Measurements from ENCODE around the gene SPRED2. TPM values are rescaled to one million over a fixed set of nuclear protein-coding genes. Genes with fewer than 3 reads are reported as not detected.

SPRED2 gene
- total and polyA plus RNA-seq, 2 of the 8 experiments (the other 6 are each of a cell fraction or from before 2014, with no cell fraction given), result 15.3 to 22.5 TPM

DNA sequence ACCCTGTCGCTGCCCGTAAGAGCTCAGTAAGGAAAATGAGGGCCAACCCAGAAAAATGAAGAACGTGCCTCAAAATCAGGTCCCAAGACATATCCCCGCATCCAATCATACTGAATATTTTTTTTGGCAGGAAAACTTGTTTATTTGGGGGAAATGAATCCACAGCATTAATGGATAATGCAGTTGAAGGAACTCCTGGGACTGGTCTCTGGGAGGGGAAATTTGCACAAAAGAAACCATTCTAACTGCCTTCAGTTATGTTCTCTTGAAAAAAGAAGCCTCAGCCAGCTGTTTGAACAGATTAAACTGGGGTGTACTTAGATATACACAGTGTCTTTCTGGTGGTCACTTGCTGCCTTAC, 61.3 kb downstream of the SPRED2 start:
- Histone ChIP-seq H4K20me1 (replicated peaks in 1 of 2; ENCODE audit: control insufficient read depth in 1 of 2, insufficient read depth in 2 of 2, low read length in 2 of 2) (peaks cover 1 to 7% of the 10 kb centered on the region in 2 experiments), H3K9ac (replicated peaks in 1 of 4; ENCODE audit: extremely low read depth in 1 of 4, low read depth in 3 of 4, low read length in 3 of 4) (no peak overlapping the region), H2AK5ac (ENCODE audit: low read depth, low read length) (no peak overlapping the region), H4K5ac (ENCODE audit: insufficient read length, low read depth, low read length) (no peak overlapping the region), H3K9me3 (ENCODE audit: insufficient read depth in 2 of 2, low read depth in 1 of 2, low read length in 1 of 2) (no peaks in the 10 kb centered on the region), H3K4me1 (replicated peaks in 1 of 4; ENCODE audit: control insufficient read depth in 3 of 4, insufficient read depth in 4 of 4, low read length in 3 of 4) (peaks cover 0 to 6% (median 2%) of the 10 kb centered on the region in 4 experiments; a peak in 4 of 7 replicates), H3K14ac (ENCODE audit: insufficient read length) (no peak overlapping the region), H2AFZ (ENCODE audit: low read length) (no peak overlapping the region), H3K4me3 (ENCODE audit: extremely low read depth in 1 of 4, insufficient read depth in 2 of 4, low read depth in 3 of 4, low read length in 4 of 4) (no peak overlapping the region), H3K27ac (ENCODE audit: low read depth, low read length) (no peak overlapping the region), H2BK12ac (ENCODE audit: low read depth, low read length) (no peak overlapping the region), H3K27me3 (replicated peaks in 1 of 4; ENCODE audit: control insufficient read depth in 3 of 4, extremely low read depth in 1 of 4, insufficient read depth in 3 of 4, low read length in 3 of 4) (no peaks in the 10 kb centered on the region), H3K4me2 (ENCODE audit: insufficient read depth in 1 of 2, low read depth in 2 of 2, low read length in 2 of 2) (no peak overlapping the region), H2BK20ac (ENCODE audit: low read length) (no peak overlapping the region), H2BK5ac (ENCODE audit: low read depth, low read length) (no peak overlapping the region), H3K4ac (replicated peaks; ENCODE audit: insufficient read length, low read depth, low read length) (no peak overlapping the region), H3K18ac (ENCODE audit: extremely low read depth, low read length) (no peak overlapping the region), H2BK120ac (replicated peaks; ENCODE audit: low read depth, low read length) (no peak overlapping the region), H3K56ac (replicated peaks; ENCODE audit: insufficient read length, low read depth, low read length) (no peak overlapping the region), H4K91ac (replicated peaks; ENCODE audit: insufficient read length, low read length) (no peak overlapping the region), H3K36me3 (ENCODE audit: control insufficient read depth in 2 of 4, insufficient read depth in 4 of 4, low read length in 3 of 4) (no peaks in the 10 kb centered on the region), H3K23me2 (ENCODE audit: low read depth, low read length) (no peaks in the 10 kb centered on the region), H3K79me1 (ENCODE audit: low read depth, low read length) (peaks cover 10% of the 10 kb centered on the region), H4K8ac (ENCODE audit: extremely low read depth, insufficient read depth, low read length) (no peak overlapping the region), H3K79me2 (ENCODE audit: control insufficient read depth in 1 of 2, insufficient read depth in 2 of 2, low read length in 2 of 2) (no peaks in the 10 kb centered on the region; a peak in 1 of 4 replicates), H2BK15ac (ENCODE audit: low read length) (no peak overlapping the region), H3K23ac (ENCODE audit: insufficient read length) (no peak overlapping the region)
- DNase-seq (ENCODE audit: low read depth in 1 of 2, low spot score in 2 of 2), result no peak
- TF ChIP-seq POLR2A (IDR thresholded peaks at IDR 0.05; ENCODE audit: control extremely low read depth in 1 of 2, low read depth in 2 of 2, low read length in 2 of 2) (no peak), SP4 (IDR thresholded peaks at IDR 0.05; ENCODE audit: low read length) (no peak), KDM4A (IDR thresholded peaks at IDR 0.05; ENCODE audit: low read depth, low read length, severe bottlenecking) (no peak), NANOG (IDR thresholded peaks at IDR 0.05; ENCODE audit: insufficient read depth, low read depth, low read length, poor library complexity, severe bottlenecking) (no peak)
- TF ChIP-seq, protein P1, sequence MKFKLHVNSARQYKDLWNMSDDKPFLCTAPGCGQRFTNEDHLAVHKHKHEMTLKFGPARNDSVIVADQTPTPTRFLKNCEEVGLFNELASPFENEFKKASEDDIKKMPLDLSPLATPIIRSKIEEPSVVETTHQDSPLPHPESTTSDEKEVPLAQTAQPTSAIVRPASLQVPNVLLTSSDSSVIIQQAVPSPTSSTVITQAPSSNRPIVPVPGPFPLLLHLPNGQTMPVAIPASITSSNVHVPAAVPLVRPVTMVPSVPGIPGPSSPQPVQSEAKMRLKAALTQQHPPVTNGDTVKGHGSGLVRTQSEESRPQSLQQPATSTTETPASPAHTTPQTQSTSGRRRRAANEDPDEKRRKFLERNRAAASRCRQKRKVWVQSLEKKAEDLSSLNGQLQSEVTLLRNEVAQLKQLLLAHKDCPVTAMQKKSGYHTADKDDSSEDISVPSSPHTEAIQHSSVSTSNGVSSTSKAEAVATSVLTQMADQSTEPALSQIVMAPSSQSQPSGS (IDR thresholded peaks at IDR 0.05; ENCODE audit: low read length), result no peak
- no peak for FAIRE-seq
- WGBS, 2 experiments (ENCODE audit: extremely low coverage in 1 of 2, insufficient coverage in 1 of 2, insufficient read length in 1 of 2, insufficient replicate concordance in 2 of 2, low coverage in 1 of 2, low lambda C conversion rate in 2 of 2, missing lambda C conversion rate in 1 of 2), result 91% methylated on average over 4 of the region's 4 CpGs; no CpG with 5 or more reads in 1 of the 2 experiments
- ChIA-PET POLR2A (ENCODE audit: partially characterized antibody) (no interaction called here), CTCF (ENCODE audit: partially characterized antibody) (interaction anchor here (7.8 kb wide), 1 partner anchor 19 kb away, joined by 42 read pairs; no protein-coding TSS in a partner anchor)

Data from H1 (cell line).